ENCODE results near the gene LTBR. TPM values are rescaled to one million over a fixed set of nuclear protein-coding genes. Genes with fewer than 3 reads are reported as not detected.

The LTBR gene
- total RNA-seq, 1 donor from 2014 or later, result 146 TPM

DNA sequence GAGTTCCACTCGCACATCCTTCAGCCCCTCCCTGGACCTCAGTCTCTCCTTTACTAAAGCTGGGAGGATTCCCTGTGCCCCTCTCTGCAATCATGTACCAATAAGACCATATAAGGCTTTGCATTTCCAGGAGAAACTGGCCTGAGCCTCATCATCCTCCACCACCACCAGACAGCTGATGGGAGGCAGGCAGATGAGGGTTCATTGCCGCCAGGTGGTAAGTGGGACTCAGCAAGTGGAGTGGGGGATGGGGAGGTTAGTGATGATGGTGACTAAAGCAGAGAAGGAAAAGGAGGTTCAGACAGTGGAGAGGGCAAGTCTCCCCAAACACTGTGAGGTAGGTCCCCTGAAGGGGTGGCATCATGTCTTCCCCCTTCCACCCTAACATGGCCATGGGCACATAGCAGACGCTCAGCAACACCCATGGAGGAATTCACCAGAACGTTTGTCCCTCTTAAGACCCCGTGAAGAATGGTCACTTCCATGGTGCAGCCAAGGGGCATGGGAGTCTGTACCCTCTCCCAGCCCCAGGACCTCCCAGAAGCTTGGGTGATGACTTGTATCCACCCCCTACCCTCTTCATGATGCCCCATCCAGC, 37.6 kb upstream of the LTBR start:
- DNase-seq (ENCODE audit: low read depth), result no peak

DNA sequence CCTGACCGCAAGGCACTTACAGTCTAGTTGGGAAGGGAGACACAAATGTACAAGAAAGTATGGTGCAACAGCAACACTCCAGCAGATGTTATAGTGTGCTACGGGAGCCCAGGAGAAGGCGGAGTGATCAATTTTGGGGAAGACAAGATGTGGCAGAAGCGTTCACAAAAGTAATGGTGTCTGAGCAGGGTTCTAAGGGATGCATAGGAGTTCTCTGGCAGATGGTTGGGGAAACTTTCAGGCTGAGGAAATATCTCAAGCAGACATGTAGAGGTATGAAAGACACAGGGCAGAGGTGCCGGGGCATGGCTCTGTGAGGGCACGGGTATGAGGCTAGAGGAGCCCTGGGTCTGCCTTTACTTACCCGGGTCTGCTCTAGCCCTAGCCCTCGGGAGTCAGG, 37.0 kb upstream of the LTBR start:
- DNase-seq (ENCODE audit: low read depth), result no peak

DNA sequence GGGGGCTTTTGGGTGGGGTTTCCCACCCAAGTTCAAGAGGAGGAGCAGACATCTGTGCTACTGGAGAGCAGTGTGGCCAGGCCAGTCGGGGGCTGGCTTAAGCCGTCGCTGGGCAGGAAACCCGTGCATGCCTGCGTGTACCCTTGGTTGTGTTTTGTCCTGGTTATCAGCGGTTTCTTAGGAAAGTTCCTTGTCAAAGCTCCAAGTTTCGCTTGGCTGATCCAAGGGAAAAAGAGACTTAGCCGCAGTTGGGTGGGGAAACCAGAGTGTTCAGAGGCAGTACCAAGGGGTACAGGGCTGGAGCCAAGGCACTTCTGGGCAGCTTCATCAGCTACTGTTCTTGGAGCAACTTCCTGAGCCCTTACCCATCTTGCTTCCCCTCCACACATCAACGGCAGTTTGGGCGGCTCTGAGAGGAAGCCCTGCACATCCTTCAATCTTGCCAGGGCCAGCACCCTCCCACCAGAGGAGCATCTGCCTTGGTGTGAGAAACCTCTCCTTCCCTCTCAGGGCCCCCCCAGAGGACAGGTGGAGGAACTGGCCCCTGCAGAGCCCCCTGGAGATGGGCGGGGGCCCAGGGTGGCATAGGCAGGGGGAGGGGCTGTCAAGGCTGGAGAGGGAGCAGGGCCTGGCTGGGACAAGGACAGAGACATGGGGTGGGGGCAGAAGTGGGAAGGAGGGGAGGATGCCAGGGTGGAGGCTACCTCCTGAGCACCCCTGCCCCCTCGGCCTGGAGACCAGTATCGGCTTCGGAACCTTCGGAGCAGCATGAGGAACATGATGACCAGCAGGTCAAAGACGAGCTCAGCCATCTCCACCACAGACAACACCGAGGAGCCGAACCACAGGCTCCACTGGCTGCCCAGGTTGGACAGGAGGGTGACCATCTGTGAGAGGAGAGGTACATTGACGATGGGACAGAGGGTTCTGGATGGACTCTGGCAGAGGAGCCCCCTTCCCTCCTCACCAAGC, 36.3 kb upstream of the LTBR start:
- no peak for DNase-seq (ENCODE audit: low read depth)

DNA sequence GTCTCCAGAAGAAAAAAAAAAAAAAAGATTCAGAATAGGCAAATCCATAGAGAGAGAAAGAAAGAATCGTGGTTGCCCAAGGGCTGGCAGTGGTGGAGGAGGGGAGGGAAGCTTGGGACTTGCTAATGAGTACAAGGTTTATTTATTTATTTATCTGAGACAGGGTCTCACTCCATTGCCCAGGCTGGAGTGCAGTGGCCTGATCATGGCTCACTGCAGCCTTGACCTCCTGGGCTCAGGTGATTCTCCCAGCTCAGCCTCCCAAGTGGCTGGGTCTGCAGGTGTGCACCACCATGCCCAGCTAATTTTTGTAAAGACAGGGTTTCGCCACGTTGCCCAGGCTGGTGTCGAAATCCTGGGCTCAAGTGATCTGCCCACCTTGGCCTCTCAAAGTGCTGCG, 32.3 kb upstream of the LTBR start:
- no peak for DNase-seq (ENCODE audit: low read depth)

DNA sequence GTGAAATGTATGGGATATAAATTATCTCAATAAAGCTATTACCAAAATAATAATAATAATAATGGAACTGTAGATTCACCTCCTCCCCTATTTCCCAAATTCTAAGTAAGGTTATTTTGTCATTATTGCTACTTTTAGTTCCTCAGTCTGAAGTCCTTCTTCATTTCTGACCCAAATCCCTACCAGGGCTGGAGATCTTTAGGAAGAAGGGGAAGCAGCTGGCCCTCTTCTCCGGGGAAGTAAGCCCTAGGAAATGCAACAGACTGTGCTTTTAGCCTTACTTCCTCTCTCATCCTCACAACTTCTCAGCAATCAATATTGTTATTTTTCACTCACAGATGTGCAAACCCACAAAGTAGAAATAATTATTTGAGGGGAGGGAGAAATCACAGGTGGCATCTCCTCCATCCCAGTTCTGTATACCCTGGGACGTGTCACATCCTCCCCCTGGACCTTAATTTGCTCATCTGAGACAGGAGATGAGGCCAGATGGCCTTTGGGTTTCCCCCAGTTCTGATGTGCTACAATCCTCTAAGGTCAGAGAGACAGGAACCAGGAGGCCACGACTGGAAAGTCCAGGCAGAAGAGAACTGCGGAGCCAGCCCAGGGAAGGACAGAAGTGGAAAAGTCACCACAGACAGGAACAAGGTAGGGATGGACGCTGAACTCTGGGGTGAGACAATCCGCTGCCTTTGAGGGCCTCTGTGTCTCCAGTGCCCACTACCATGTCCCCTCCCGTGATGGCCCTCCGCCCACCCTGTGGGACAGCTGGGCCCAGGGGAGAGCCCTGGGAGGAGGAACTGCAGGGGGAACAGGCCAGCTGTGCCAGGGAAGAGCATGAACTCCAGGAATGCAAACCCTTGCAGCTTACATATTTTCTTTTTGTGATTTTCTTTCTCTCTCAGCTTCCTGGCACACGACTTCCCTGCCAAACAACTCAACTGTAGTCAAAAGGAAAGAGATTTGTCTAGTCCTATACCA, 31.5 kb upstream of the LTBR start:
- DNase-seq (ENCODE audit: low read depth), result no peak

DNA sequence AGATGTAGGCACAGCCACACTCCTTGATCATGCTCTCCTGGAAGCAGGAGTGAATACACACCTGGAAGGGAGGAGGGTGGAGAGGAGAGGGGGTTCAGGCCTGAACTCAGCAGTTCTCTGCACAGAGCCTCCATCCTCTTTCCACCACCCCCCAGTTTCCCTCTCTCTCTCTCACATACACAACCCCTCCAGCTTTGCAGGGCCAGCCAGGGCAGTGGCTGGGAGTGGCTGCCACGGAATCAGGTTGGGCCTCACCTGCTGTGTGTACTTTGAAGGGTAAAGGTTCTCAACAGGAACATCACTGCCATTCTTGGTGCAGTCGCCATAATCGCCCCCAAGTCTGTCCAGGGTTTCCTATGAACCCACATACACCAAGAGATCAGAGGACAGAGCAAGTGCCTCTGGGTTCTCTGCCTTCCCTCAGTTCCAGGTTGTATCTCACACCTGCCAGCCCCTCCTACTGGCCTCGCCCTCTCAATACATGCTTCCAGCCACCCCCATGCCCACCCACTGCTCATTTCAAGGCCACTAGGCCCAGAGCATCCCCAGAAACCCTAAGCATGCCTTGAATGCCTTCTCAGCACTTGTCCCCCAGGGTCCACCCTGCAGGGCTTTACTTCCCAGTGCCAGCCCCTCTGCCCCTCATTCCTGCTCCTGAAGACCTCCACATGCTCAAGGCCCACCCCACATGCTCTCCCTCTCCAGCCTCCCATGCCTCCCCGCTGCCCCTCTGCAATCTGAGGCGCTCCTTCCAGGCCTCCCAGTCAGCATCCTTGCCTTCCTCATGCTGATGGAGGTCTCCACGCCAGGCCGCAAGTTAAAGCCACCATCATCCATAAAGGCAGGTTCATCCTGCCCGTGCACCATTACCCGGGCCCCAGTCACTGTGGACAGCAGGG, 29.2 kb upstream of the LTBR start:
- DNase-seq (ENCODE audit: low read depth), result no peak

DNA sequence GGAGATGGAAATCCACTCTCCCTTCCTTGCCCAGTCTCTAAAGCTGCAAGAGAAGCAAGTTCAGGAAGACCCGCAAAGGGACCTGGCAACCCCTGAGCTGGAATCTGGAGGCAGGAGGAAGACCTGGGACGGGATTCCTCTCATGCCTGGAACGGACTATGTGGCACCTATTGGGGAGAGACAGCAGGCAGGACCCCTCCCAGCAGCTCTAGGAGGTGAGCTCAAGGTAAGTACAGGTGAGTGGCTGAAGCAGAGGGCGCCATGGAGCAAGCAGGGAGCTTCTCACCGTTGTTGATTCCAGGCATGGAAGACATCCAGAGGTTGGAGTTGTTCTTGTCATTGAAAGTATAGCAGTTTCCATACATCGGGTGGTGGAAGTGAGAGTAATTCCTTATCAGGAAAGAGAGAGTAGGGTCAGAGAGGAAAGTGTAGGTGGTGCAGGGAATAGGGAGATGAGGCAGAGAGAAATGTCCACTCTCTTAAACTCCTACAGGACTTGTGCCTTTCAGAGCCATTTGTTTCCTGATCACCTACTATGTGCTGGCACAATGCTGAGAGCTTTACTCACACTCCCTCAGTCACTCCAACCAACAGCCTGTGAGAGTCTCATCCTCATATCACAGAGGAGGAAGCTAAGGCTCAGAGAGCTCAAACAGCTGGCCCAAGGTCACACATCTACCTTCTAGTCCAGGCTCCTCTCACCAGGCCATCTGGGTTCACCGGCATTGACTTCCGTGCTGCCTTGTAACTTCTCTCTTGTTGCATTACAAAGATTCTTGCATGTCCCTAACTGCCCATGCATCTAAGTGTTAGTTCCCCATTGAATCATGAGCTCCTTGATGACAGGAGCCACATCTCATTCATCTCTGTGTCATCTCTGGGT, 28.2 kb upstream of the LTBR start:
- DNase-seq (ENCODE audit: low read depth), result no peak

DNA sequence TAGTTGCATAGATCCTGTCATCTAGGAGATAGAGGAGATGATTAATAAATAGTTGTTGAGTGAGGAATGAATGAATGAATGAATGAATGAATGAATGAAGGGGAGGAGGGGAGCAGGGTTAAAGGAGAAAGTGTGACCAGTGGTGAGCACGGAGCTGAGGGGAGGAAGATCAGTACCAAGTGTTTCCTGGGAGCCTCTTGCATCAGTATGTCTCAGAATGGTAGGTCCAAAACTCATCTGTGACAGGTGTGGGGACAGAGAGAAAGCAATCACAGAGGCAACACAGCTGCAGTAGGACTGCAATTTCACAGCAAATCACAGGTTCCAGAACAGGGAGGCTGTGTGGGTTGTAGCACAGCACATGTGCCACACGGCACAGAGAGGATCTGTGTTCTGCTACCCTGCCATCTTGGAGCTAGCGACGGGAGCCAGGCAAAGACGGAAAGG, 27.6 kb upstream of the LTBR start:
- DNase-seq (ENCODE audit: low read depth), result no peak

DNA sequence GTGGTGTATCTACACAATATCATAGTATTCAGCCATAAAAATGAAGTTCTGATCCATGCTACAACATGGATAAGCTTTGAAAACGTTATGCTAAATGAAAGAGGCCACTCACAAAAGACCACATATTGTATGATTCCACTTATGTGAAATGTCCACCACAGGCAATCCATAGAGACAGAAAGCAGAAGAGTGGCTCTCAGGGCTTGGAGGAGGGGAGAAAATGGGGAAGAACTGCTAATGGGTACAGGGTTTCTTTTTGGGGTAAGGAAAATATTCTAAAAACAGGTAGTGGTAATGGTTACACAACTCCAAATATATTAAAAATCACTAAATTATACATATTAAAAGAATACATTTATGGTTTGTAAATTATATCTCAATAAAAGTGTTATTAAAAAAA, 25.1 kb upstream of the LTBR start:
- DNase-seq (ENCODE audit: low read depth), result no peak

DNA sequence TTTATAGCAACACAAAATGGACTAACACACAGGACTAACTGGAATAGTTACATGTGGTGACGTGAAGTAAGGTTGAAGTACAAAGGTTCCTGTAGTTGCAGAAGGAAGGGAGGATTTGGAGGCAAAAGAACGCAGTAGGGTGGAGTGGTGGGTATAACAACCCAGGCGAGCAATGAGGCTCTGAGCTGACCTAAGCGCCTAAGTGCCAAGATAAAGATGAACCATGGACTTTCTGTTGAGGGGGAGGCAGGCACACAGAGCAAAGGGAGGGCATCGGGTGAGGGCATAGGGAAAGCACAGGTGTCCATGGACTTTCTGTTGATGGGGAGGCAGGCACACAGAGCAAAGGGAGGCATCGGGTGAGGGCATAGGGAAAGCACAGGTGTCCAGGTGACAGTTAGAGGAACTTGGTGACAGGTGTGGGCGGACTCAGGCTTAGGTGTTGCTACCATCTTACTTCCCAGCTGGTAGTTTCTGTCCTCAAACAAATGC, 23.8 kb upstream of the LTBR start:
- DNase-seq (ENCODE audit: low read depth), result no peak

DNA sequence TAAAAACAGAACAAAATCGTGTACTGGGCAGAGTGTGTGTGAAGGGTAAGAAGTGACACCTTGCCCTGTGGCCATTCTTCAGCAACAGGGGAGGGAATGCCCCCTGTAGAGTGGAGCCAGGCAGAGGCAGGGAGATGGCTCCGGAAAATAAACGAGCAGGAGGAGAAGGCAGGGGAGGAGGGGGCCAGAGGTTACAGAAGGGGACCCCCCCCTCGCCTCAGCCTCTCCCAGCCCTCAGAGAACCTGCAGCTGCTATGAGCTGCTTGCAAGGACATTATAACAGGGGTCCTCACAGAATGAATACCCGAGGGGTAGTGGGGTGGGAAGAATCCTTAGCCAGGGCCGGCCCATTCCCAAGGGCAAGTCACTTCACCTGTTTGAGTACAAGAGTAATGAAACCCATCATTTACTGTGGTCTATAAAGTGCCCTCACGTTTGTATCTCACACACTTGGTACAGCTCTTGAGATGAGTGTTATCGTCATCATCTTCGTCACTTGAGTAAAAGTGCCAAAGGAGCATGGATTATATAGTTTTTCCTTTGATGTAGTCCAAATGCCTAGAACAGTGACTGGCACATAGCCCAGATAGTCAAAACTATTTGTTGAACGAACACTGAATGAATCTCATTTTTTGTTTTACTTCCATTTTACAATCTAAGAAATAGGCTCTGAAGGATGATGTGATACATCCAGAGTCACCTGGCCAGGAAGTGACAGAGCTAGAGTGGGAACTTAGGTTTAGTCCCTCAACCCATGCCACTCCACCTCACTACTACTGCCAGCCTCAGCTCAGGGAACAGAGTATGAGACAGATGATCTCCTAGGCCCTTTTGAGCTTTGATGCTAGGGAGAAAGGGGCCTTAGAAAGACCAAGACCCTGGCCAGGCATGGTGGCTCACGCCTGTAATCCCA, 23.1 kb upstream of the LTBR start:
- no peak for DNase-seq (ENCODE audit: low read depth)

DNA sequence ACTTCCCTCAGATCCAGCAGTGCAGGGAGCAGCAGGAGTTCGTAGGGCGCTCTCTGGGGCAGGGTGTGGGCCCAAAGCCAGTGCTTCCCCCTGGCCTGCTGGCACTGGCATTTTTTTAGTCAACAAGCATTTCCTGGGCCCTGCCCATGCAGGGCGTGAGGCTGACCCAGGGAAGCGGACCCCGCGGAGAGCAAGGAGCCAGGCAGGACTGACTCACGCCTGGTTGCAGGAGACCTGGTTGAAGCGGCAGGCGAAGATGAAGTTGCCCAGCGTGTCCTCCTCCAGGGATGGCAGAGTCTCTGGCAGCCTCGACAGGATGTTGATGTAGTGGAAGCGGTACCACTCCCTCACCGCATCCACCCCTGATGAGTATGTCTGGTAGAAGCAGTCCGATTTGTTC, 22.1 kb upstream of the LTBR start:
- no peak for DNase-seq (ENCODE audit: low read depth)

DNA sequence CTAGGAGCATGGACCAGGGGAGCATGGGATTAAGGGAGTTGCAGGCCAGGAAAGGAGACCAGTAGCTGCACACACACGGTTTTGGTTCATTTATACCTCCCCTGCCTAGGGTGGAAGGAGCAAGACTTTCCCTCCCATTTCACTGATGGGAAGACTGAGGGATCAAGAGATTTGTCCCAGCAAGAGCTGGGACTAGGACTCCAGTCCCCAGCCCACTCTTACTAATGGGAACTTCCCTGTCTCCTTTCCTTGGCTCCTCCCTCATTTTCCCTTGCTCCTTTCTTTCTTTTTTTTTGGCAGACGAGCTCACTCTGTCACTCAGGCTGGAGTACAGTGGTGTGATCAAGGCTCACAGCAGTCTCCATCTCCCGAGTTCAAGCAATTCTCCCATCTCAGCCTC, 21.6 kb upstream of the LTBR start:
- no peak for DNase-seq (ENCODE audit: low read depth)

DNA sequence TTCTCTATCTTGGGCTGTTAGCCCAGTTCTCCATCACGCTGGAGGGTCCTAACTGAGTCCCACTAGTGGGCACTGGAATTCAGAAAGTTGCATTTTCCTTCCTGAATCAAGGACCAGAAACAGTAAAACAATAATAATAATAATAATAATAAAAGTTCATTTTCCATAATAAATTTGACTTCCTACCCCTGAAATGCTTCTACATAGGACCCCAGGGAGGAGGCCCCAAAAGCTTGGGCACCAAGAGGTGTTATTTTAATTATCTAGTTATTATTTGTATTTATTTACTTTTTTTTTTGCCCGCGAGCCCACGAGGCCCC, 21.0 kb upstream of the LTBR start:
- DNase-seq (ENCODE audit: low read depth), result no peak

DNA sequence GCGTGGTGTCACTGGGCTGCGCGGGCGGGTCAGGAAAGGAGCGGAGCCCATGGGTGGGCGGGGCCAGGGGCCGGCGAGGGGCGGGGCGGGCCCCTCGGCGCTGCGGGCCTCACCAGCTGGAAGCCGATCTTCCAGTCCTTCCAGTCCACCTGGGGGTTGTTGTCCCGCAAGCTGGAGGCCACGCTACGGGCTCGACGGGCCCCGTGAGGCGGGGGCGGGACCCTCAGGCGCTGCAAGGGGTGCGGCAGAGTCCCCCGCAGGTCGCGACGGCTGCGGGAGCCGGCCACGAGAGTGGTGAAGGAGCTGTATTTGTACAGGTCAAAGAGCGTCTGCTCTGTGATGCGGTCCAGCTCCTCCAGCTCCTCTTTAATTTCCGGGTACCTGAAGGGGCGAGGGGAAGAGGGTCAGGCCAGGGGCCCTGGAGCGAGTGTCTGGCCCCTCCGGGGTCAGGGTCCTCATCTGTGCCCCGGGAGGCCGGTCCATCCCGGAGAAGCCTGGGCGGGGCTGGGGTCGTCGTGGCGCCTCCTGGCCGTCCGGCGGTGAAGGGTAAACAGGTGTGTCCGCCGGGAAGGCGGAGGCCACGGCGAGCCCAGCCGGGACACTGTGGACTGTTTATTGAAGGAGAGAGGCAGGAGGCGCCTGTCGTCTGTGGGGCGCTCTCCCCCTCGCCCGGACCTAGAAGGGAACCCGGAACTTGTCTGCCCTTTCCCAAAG, 20.5 kb upstream of the LTBR start:
- peak; percentile 75 for DNase-seq (ENCODE audit: low read depth)

DNA sequence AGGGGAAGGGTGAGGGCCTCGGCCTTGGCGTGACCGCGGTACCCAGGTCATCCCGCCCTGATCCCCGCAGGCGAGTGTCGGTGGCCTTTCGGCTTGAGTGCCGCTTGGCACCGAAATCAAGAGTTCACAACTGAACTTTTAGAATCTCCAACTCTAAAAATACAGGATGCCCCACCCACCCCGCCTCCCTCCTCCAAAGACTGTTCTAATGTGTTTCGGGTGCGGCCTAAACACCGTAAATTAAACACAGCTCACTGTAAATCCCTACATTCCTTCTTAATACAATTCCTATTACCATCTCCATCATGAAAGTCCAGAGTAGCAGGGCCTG, 20.0 kb upstream of the LTBR start:
- DNase-seq (ENCODE audit: low read depth), result no peak

DNA sequence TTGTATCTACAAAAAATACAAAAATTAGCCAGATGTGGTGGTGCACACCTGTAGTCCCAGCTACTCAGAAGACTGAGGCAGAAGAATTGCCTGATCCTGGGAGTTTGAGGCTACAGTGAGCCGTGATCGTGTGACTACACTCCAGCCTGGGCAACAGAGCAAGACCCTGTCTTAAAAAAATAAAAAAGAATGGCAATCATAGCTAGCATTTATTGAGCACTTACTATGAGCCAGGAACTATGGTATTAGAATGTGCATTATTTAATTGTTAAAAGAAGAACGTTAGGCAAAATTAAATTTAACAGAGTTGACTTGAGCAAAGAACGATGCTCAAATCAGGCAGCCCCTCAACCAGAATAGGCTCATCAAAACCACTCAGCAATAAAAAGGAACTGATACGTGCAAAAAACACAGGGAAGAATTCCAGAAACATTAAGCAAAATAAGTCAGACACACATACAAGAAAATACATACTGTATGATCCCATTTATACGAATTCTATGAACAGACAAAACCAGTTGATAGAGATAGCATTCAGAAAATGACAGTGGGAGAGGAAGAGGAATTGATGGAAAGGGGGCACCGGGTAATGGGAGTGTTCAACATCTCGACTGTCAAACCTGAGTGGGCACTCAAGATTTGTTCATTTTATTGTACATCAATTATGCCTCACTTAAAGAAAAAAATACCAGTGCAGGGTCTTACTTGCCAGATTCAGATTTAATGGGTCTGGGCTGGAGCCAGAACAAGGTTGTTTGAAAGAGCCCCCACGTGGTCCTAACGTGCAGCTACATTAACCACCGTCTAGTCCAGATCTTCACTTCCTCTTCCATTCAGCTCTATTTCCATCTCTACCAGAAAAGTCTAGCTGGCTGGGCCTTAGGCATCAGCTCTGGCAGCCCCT, 16.6 kb upstream of the LTBR start:
- no peak for DNase-seq (ENCODE audit: low read depth)

Measured in myocyte (in vitro differentiated cells).